HEK293 (cell line): ENCODE results near the gene NHS.

Experiments used
- CTCF ChIA-PET: fragments of 350-600 bp; formaldehyde crosslinking; extraction: SDS; loops from one replicate; lab custom pipeline; 2021; ENCODE audit warnings: antibody characterized with exemption; lab: Yijun Ruan, JAX
- POLR2A ChIA-PET: fragments of 300-600 bp; formaldehyde crosslinking; extraction: SDS; loops from one replicate; lab custom pipeline; 2020; ENCODE audit warnings: antibody characterized with exemption, inconsistent platforms; lab: Yijun Ruan, JAX
- H3K27ac ChIP-seq: fragments of 200-500 bp; sonication (Bioruptor generic); 2 replicates; pipeline ENCODE4 v1.5.1; 2014; ENCODE audit warnings: low read depth, low read length, control low read depth, inconsistent platforms; ENCODE audit errors: extremely low read depth
- H3K36me3 ChIP-seq, 2 experiments: fragments of 200-500 bp in 1 of 2; sonication (Bioruptor generic) in 1 of 2; 1 replicate in 1 of 2; 2 replicates in 1 of 2; pipeline ENCODE4 v1.5.1; 2014 to 2017; ENCODE audit warnings: inconsistent platforms in 2 of 2, low read length in 2 of 2; ENCODE audit not compliant: control insufficient read depth in 2 of 2, insufficient read depth in 1 of 2
- H3K4me1 ChIP-seq: fragments of 200-500 bp; sonication (Bioruptor generic); 2 replicates; pipeline ENCODE4 v1.5.1; 2014; ENCODE audit warnings: mild to moderate bottlenecking, low read length, inconsistent platforms; ENCODE audit not compliant: control insufficient read depth, insufficient read depth
- H3K4me3 ChIP-seq: 2 replicates; pipeline ENCODE4 v1.5.1; 2011; ENCODE audit warnings: low read depth, mild to moderate bottlenecking, control low read depth, low read length, moderate library complexity
- H3K9me3 ChIP-seq: fragments of 200-500 bp; sonication (Bioruptor generic); 2 replicates; pipeline ENCODE4 v1.5.1; 2014; ENCODE audit warnings: low read depth, low read length, inconsistent platforms; ENCODE audit not compliant: control insufficient read depth, insufficient read depth
- FEZF1 ChIP-seq: fragments of 450-650 bp; formaldehyde crosslinking; IDR thresholded peaks from 2 replicates; pipeline ENCODE4 v1.5.1; 2016; ENCODE audit warnings: missing biosample characterization, missing genetic modification characterization
- GLIS2 ChIP-seq: fragments of 450-650 bp; formaldehyde crosslinking; IDR thresholded peaks from 2 replicates; pipeline ENCODE4 v1.5.1; 2016; ENCODE audit warnings: missing biosample characterization, missing genetic modification characterization
- PRDM2 ChIP-seq: fragments of 450-650 bp; formaldehyde crosslinking; IDR thresholded peaks from 2 replicates; pipeline ENCODE4 v1.5.1; 2016; ENCODE audit warnings: missing biosample characterization, missing genetic modification characterization, borderline replicate concordance
- SALL2 ChIP-seq: fragments of 450-650 bp; formaldehyde crosslinking; IDR thresholded peaks from 2 replicates; pipeline ENCODE4 v1.5.0; 2017; ENCODE audit warnings: missing biosample characterization, mild to moderate bottlenecking, missing genetic modification characterization, borderline replicate concordance
- SCRT1 ChIP-seq: fragments of 450-650 bp; formaldehyde crosslinking; IDR thresholded peaks from 2 replicates; pipeline ENCODE4 v1.5.1; 2016; ENCODE audit warnings: missing biosample characterization, missing genetic modification characterization, borderline replicate concordance
- SCRT2 ChIP-seq: fragments of 450-650 bp; formaldehyde crosslinking; IDR thresholded peaks from 2 replicates; pipeline ENCODE4 v1.5.1; 2016; ENCODE audit warnings: missing biosample characterization, missing genetic modification characterization
- YY2 ChIP-seq: fragments of 450-650 bp; formaldehyde crosslinking; IDR thresholded peaks from 2 replicates; pipeline ENCODE4 v1.5.1; 2016; ENCODE audit warnings: missing biosample characterization, missing genetic modification characterization
- ZBTB8A ChIP-seq: fragments of 450-650 bp; formaldehyde crosslinking; IDR thresholded peaks from 2 replicates; pipeline ENCODE4 v1.5.1; 2016; ENCODE audit warnings: missing biosample characterization, missing genetic modification characterization
- ZFP41 ChIP-seq: fragments of 450-650 bp; formaldehyde crosslinking; IDR thresholded peaks from 2 replicates; pipeline ENCODE4 v1.5.1; 2016; ENCODE audit warnings: missing biosample characterization, missing genetic modification characterization, borderline replicate concordance
- ZIC2 ChIP-seq: fragments of 450-650 bp; formaldehyde crosslinking; IDR thresholded peaks from 2 replicates; pipeline ENCODE4 v1.5.1; 2016; ENCODE audit warnings: missing biosample characterization, missing genetic modification characterization
- ZNF140 ChIP-seq: fragments of 450-650 bp; formaldehyde crosslinking; IDR thresholded peaks from 2 replicates; pipeline ENCODE4 v1.5.1; 2016; ENCODE audit warnings: missing biosample characterization, missing genetic modification characterization
- ZNF174 ChIP-seq: fragments of 450-650 bp; formaldehyde crosslinking; IDR thresholded peaks from 2 replicates; pipeline ENCODE4 v1.5.0; 2017; ENCODE audit warnings: missing biosample characterization, mild to moderate bottlenecking, missing genetic modification characterization
- ZNF239 ChIP-seq: fragments of 450-650 bp; formaldehyde crosslinking; IDR thresholded peaks from 2 replicates; pipeline ENCODE4 v1.5.1; 2016; ENCODE audit warnings: missing biosample characterization, missing genetic modification characterization
- ZNF248 ChIP-seq: fragments of 450-650 bp; formaldehyde crosslinking; IDR thresholded peaks from 2 replicates; pipeline ENCODE4 v1.5.1; 2017; ENCODE audit warnings: missing biosample characterization, missing genetic modification characterization
- ZNF324 ChIP-seq: fragments of 450-650 bp; formaldehyde crosslinking; IDR thresholded peaks from 2 replicates; pipeline ENCODE4 v1.5.1; 2016; ENCODE audit warnings: missing biosample characterization, missing genetic modification characterization
- ZNF391 ChIP-seq: fragments of 450-650 bp; formaldehyde crosslinking; IDR thresholded peaks from 2 replicates; pipeline ENCODE4 v1.5.1; 2016; ENCODE audit warnings: low read depth, missing biosample characterization, missing genetic modification characterization, borderline replicate concordance
- ZNF513 ChIP-seq: fragments of 450-650 bp; IDR thresholded peaks from 2 replicates; pipeline ENCODE4 v1.5.1; 2018; ENCODE audit warnings: missing biosample characterization, missing genetic modification characterization
- ZNF518A ChIP-seq: fragments of 450-650 bp; formaldehyde crosslinking; conservative IDR thresholded peaks from 2 replicates; pipeline ENCODE4 v1.5.1; 2016; ENCODE audit warnings: low read depth, missing biosample characterization, missing genetic modification characterization
- ZNF660 ChIP-seq: fragments of 450-650 bp; IDR thresholded peaks from 2 replicates; pipeline ENCODE4 v1.5.1; 2018; ENCODE audit warnings: missing biosample characterization, mild to moderate bottlenecking, missing genetic modification characterization
- ZNF701 ChIP-seq: fragments of 450-650 bp; formaldehyde crosslinking; IDR thresholded peaks from 2 replicates; pipeline ENCODE4 v1.5.1; 2016; ENCODE audit warnings: missing biosample characterization, missing genetic modification characterization
- ZSCAN16 ChIP-seq: fragments of 450-650 bp; formaldehyde crosslinking; IDR thresholded peaks from 2 replicates; pipeline ENCODE4 v1.5.1; 2016; ENCODE audit warnings: missing biosample characterization, missing genetic modification characterization

The NHS gene

GRCh38 chrX:17547658-17548057 lies 172.7 kb downstream of the NHS start (continued):
- TF ChIP-seq SCRT2 (tag by site-specific recombination), result 0 out of 2 replicates have a peak, but pooled peaks have one; percentile 12
- no peak for TF ChIP-seq ZFP41 (tag by site-specific recombination)
- TF ChIP-seq ZNF324 (tag by site-specific recombination), result no peak
- no peak for TF ChIP-seq ZBTB8A (tag by site-specific recombination)
- TF ChIP-seq GLIS2 (tag by site-specific recombination), result 0 out of 2 replicates have a peak, but pooled peaks have one; percentile 29
- TF ChIP-seq ZNF660 (tag by site-specific recombination), result 0 out of 2 replicates have a peak, but pooled peaks have one; percentile 62
- TF ChIP-seq ZIC2, result peak; percentile 55

- no peak overlapping the region for H3K4me3 ChIP-seq
- no peak overlapping the region for H3K27ac ChIP-seq
- TF ChIP-seq ZNF701 (tag by site-specific recombination), result no peak
- TF ChIP-seq FEZF1 (tag by site-specific recombination), result no peak
- no peak for TF ChIP-seq ZNF513 (tag by site-specific recombination)
- TF ChIP-seq ZNF140 (tag by site-specific recombination), result no peak
- TF ChIP-seq ZNF391 (tag by site-specific recombination), result no peak
- no peak for TF ChIP-seq ZNF248
- TF ChIP-seq ZNF518A (tag by site-specific recombination), result no peak
- no peak for TF ChIP-seq ZSCAN16 (tag by site-specific recombination)
- TF ChIP-seq SCRT1 (tag by site-specific recombination), result no peak
- TF ChIP-seq YY2, result no peak
- TF ChIP-seq PRDM2, result no peak
- no peak for TF ChIP-seq ZNF174 (tag by site-specific recombination)
- no peak for TF ChIP-seq GLIS2 (tag by site-specific recombination)
- TF ChIP-seq SALL2 (tag by site-specific recombination), result no peak
- no peak for TF ChIP-seq ZNF239 (tag by site-specific recombination)
- ChIA-PET CTCF (no interaction called here), POLR2A (no interaction called here)
- no peaks in the 10 kb centered on the region for H3K36me3 ChIP-seq
- H3K4me1 ChIP-seq, result no peaks in the 10 kb centered on the region; the same call in 1 of the 2 replicates
- no peaks in the 10 kb centered on the region for H3K9me3 ChIP-seq
Observed at GRCh38 chrX:17549107-17549651, 174.2 kb downstream of the NHS start.
